Mammary epithelial cell (primary cell): ENCODE measurements around the gene CDADC1.

ENCODE experiments used
- CTCF ChIP-seq, 2 donors: IDR thresholded peaks in 1 of 2; conservative IDR thresholded peaks in 1 of 2; 2 replicates each; pipeline ENCODE4 v1.5.1; 2011 to 2012; ENCODE audit warnings: inconsistent platforms in 2 of 2, low read length in 2 of 2, mild to moderate bottlenecking in 2 of 2, control low read depth in 1 of 2, low read depth in 1 of 2; ENCODE audit not compliant: insufficient read depth in 1 of 2; ENCODE audit errors: extremely low read depth in 1 of 2
- EZH2 ChIP-seq: IDR thresholded peaks from 2 replicates; pipeline ENCODE4 v1.6.1; 2012; ENCODE audit warnings: low read length, inconsistent platforms, borderline replicate concordance

- TF ChIP-seq CTCF (conservative IDR thresholded peaks at IDR 0.05 in 1 of 2, IDR thresholded peaks at IDR 0.05 in 1 of 2; ENCODE audit: extremely low read depth in 1 of 2, insufficient read depth in 1 of 2, low read depth in 1 of 2, low read length in 2 of 2) (no peak), EZH2 (no peak)
Observed at GRCh38 chr13:49304356-49304755, 56.6 kb downstream of the CDADC1 start.
